ENCODE measurements around the gene NRARP. TPM values are rescaled to one million over a fixed set of nuclear protein-coding genes. Genes with fewer than 3 reads are reported as not detected.
"Not testable (repeated sequence)": the region's sequence is repeated elsewhere in the genome, so short reads cannot be mapped to it uniquely, and the experiment has no call there.

Gene NRARP
- total and polyA plus RNA-seq, 7 donors: 1.8 to 24.7 (median 11.6) TPM; not detected in 1

- no peak overlapping the region for H3K4me3 ChIP-seq
- intact Hi-C loops (cut with DNase I): no loop called here
- H3K36me3 ChIP-seq: peaks cover 0 to 27% (median 7%) of the 10 kb centered on the region in 4 donors
- DNase-seq: no peak
- peaks cover 0 to 4% (median 3%) of the 10 kb centered on the region in 4 donors for H3K9me3 ChIP-seq
- 96 to 97% methylated on average over 13 of the region's 13 CpGs for WGBS, 2 donors
- H3K27ac ChIP-seq: no peak overlapping the region
- no peaks in the 10 kb centered on the region for H3K4me1 ChIP-seq
- H3K27me3 ChIP-seq: no peaks in the 10 kb centered on the region
- TF ChIP-seq EP300 (IDR thresholded peaks at IDR 0.05): no peak
- TF ChIP-seq POLR2A (IDR thresholded peaks at IDR 0.05): no peak
- TF ChIP-seq, protein P1, sequence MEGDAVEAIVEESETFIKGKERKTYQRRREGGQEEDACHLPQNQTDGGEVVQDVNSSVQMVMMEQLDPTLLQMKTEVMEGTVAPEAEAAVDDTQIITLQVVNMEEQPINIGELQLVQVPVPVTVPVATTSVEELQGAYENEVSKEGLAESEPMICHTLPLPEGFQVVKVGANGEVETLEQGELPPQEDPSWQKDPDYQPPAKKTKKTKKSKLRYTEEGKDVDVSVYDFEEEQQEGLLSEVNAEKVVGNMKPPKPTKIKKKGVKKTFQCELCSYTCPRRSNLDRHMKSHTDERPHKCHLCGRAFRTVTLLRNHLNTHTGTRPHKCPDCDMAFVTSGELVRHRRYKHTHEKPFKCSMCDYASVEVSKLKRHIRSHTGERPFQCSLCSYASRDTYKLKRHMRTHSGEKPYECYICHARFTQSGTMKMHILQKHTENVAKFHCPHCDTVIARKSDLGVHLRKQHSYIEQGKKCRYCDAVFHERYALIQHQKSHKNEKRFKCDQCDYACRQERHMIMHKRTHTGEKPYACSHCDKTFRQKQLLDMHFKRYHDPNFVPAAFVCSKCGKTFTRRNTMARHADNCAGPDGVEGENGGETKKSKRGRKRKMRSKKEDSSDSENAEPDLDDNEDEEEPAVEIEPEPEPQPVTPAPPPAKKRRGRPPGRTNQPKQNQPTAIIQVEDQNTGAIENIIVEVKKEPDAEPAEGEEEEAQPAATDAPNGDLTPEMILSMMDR (IDR thresholded peaks at IDR 0.05): no peak
- no peak for TF ChIP-seq POLR2AphosphoS5 (IDR thresholded peaks at IDR 0.05)
Observed at GRCh38 chr9:137347928-137348327, 45.9 kb upstream of the NRARP start.

DNA sequence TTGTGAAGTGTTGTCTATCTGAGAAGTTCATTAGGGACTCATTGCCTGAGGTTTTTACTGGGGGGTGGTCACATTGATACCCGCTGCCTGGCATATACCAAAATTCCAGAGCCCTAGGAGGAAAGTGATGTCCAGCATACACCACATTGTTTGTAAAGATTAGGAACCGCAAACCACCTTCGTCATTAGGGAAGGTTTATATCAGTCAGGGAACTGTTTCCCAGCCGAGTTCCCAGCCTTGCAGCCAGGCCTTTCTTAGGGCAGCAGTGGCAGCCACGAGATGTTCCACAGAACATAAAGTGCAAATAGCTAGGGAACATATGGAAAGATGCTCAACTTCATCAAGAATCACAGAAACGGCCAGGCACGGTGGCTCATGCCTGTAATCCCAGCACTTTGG, 40.4 kb upstream of the NRARP start:
- H3K4me3 ChIP-seq: no peak overlapping the region
- no peak overlapping the region for H3K27ac ChIP-seq
- H3K27me3 ChIP-seq: no peaks in the 10 kb centered on the region
- H3K4me1 ChIP-seq: no peaks in the 10 kb centered on the region
- WGBS, 2 donors: 80 to 82% methylated on average over 7 of the region's 7 CpGs
- peaks cover 0 to 12% (median 6%) of the 10 kb centered on the region in 4 donors for H3K36me3 ChIP-seq
- DNase-seq: no peak
- TF ChIP-seq EP300 (IDR thresholded peaks at IDR 0.05) (no peak), POLR2A (IDR thresholded peaks at IDR 0.05) (no peak), POLR2AphosphoS5 (IDR thresholded peaks at IDR 0.05) (no peak)
- TF ChIP-seq, protein P1 (IDR thresholded peaks at IDR 0.05): no peak
- intact Hi-C loops (cut with DNase I): no loop called here
- H3K9me3 ChIP-seq: peaks cover 0 to 4% (median 3%) of the 10 kb centered on the region in 4 donors

GRCh38 chr9:137341227-137341626, 39.2 kb upstream of the NRARP start:
- H3K9me3 ChIP-seq: peaks cover 0 to 4% (median under 1%) of the 10 kb centered on the region in 4 donors
- intact Hi-C loops (cut with DNase I): no loop called here
- TF ChIP-seq POLR2AphosphoS5 (IDR thresholded peaks at IDR 0.05) (no peak), POLR2A (IDR thresholded peaks at IDR 0.05) (no peak), EP300 (IDR thresholded peaks at IDR 0.05) (no peak)
- TF ChIP-seq, protein P1 (IDR thresholded peaks at IDR 0.05): no peak
- H3K4me1 ChIP-seq: no peaks in the 10 kb centered on the region
- WGBS, 2 donors: 76 to 79% methylated on average over 6 of the region's 6 CpGs
- H3K27me3 ChIP-seq: no peaks in the 10 kb centered on the region
- no peak overlapping the region for H3K4me3 ChIP-seq
- no peak overlapping the region for H3K27ac ChIP-seq
- no peak for DNase-seq
- peaks cover 0 to 3% (median under 1%) of the 10 kb centered on the region in 4 donors for H3K36me3 ChIP-seq

- H3K27me3 ChIP-seq; H3K36me3 ChIP-seq; intact Hi-C loops (cut with DNase I); H3K9me3 ChIP-seq; H3K4me1 ChIP-seq; H3K4me3 ChIP-seq; DNase-seq; H3K27ac ChIP-seq: not testable (repeated sequence)
- 78 to 87% methylated on average over 12 of the region's 12 CpGs for WGBS, 2 donors
Observed at GRCh38 chr9:137339908-137340462, 37.9 kb upstream of the NRARP start.

GRCh38 chr9:137339045-137339907, 37.2 kb upstream of the NRARP start:
- WGBS, 2 donors: 88 to 91% methylated on average over 7 of the region's 7 CpGs

More at GRCh38 chr9:137339045-137339907, 37.2 kb upstream of the NRARP start:
- TF ChIP-seq, protein P1 (IDR thresholded peaks at IDR 0.05): no peak
- no peak for TF ChIP-seq POLR2A (IDR thresholded peaks at IDR 0.05)
- H3K27ac ChIP-seq: no peak overlapping the region
- H3K4me1 ChIP-seq: no peaks in the 10 kb centered on the region
- no peaks in the 10 kb centered on the region for H3K27me3 ChIP-seq
- peaks cover 0 to 4% (median 1%) of the 10 kb centered on the region in 4 donors for H3K9me3 ChIP-seq
- intact Hi-C loops (cut with DNase I): no loop called here
- H3K36me3 ChIP-seq: peaks cover 0 to 5% (median 2%) of the 10 kb centered on the region in 4 donors
- no peak overlapping the region for H3K4me3 ChIP-seq
- DNase-seq: no peak

All from sigmoid colon (tissue), 7 donors.